ENCODE results near the gene RXYLT1. TPM values are rescaled to one million over a fixed set of nuclear protein-coding genes. Genes with fewer than 3 reads are reported as not detected.

RXYLT1 gene
- total RNA-seq, 1 donor from 2014 or later, result 13.3 TPM

GRCh38 chr12:63777340-63777739, 2.4 kb upstream of the RXYLT1 start:
- Histone ChIP-seq H3K9me3 (no peaks in the 10 kb centered on the region), H3K27me3 (no peaks in the 10 kb centered on the region), H3K27ac (no peak overlapping the region), H3K4me1 (peaks cover 9% of the 10 kb centered on the region), H3K36me3 (no peaks in the 10 kb centered on the region), H3K4me3 (no peak overlapping the region)
- intact Hi-C loops (cut with DNase I), result no loop called here
- ATAC-seq, result no peak
- no peak for TF ChIP-seq CTCF (IDR thresholded peaks at IDR 0.05)
- no peak for DNase-seq

GRCh38 chr12:63782466-63782865, 2.8 kb downstream of the RXYLT1 start:
- Histone ChIP-seq H3K36me3 (peaks cover 30% of the 10 kb centered on the region), H3K27me3 (no peaks in the 10 kb centered on the region), H3K4me3 (no peak overlapping the region), H3K9me3 (no peaks in the 10 kb centered on the region), H3K4me1 (peaks cover 9% of the 10 kb centered on the region), H3K27ac (no peak overlapping the region)
- no peak for TF ChIP-seq CTCF (IDR thresholded peaks at IDR 0.05)
- ATAC-seq (no peak), DNase-seq (no peak)
- intact Hi-C loops (cut with DNase I), result no loop called here

- Histone ChIP-seq H3K36me3 (peaks cover 56% of the 10 kb centered on the region), H3K27ac (no peak overlapping the region), H3K4me3 (no peak overlapping the region), H3K9me3 (no peaks in the 10 kb centered on the region), H3K4me1 (no peaks in the 10 kb centered on the region), H3K27me3 (no peaks in the 10 kb centered on the region)
- no peak for ATAC-seq
- intact Hi-C loops (cut with DNase I), result no loop called here
- DNase-seq, result no peak
- TF ChIP-seq CTCF (IDR thresholded peaks at IDR 0.05), result no peak
Measured at GRCh38 chr12:63787306-63787705, 7.6 kb downstream of the RXYLT1 start.

- no peak for TF ChIP-seq CTCF (IDR thresholded peaks at IDR 0.05)
- Histone ChIP-seq H3K4me3 (no peak overlapping the region), H3K9me3 (no peaks in the 10 kb centered on the region), H3K27ac (no peak overlapping the region), H3K4me1 (no peaks in the 10 kb centered on the region), H3K27me3 (no peaks in the 10 kb centered on the region), H3K36me3 (peaks cover 39% of the 10 kb centered on the region)
- ATAC-seq (no peak), DNase-seq (no peak)
- intact Hi-C loops (cut with DNase I), result no loop called here
Measured at GRCh38 chr12:63790608-63790945, 10.9 kb downstream of the RXYLT1 start.

GRCh38 chr12:63792338-63792737, 12.6 kb downstream of the RXYLT1 start:
- no peak for TF ChIP-seq CTCF (IDR thresholded peaks at IDR 0.05)
- intact Hi-C loops (cut with DNase I), result no loop called here
- ATAC-seq (no peak), DNase-seq (no peak)
- Histone ChIP-seq H3K27ac (no peak overlapping the region), H3K4me1 (no peaks in the 10 kb centered on the region), H3K27me3 (no peaks in the 10 kb centered on the region), H3K36me3 (peaks cover 26% of the 10 kb centered on the region), H3K4me3 (no peak overlapping the region), H3K9me3 (no peaks in the 10 kb centered on the region)

GRCh38 chr12:63795032-63795687, 15.5 kb downstream of the RXYLT1 start:
- ATAC-seq (no peak), DNase-seq (no peak)
- Histone ChIP-seq H3K9me3 (no peaks in the 10 kb centered on the region), H3K36me3 (peaks cover 9% of the 10 kb centered on the region), H3K4me3 (no peak overlapping the region), H3K4me1 (no peaks in the 10 kb centered on the region), H3K27ac (no peak overlapping the region), H3K27me3 (no peaks in the 10 kb centered on the region)
- no peak for TF ChIP-seq CTCF (IDR thresholded peaks at IDR 0.05)
- intact Hi-C loops (cut with DNase I), result no loop called here
